Suppressor macrophage treated with lipopolysaccharide for 1 hour (primary cell): Measurements from ENCODE around the gene STX8.
A peak's percentile ranks its signal among the peaks of the same experiment; 100 is the strongest.

ENCODE experiments used
- DNase-seq, 3 donors: peaks; one replicate each; pipeline ENCODE4 v3.0.0-alpha.2; 2020 to 2022

Gene STX8

GRCh38 chr17:9256751-9257629 lies 318.6 kb downstream of the STX8 start:
- peak in 1 of 3 donors; percentile 21 for DNase-seq

- DNase-seq = no peak
Observed at GRCh38 chr17:9256361-9256750, 319.3 kb downstream of the STX8 start.

GRCh38 chr17:9255833-9256232 lies 319.8 kb downstream of the STX8 start:
- DNase-seq = no peak

GRCh38 chr17:9254841-9255240 lies 320.8 kb downstream of the STX8 start:
- DNase-seq = no peak

GRCh38 chr17:9253308-9253707 lies 322.3 kb downstream of the STX8 start:
- DNase-seq = no peak

- no peak for DNase-seq
Observed at GRCh38 chr17:9251273-9251672, 324.3 kb downstream of the STX8 start.

- DNase-seq = no peak
Observed at GRCh38 chr17:9249245-9249953, 326.2 kb downstream of the STX8 start.

GRCh38 chr17:9247401-9247938 lies 328.1 kb downstream of the STX8 start:
- no peak for DNase-seq

- DNase-seq = no peak
Observed at GRCh38 chr17:9244066-9245052, 331.3 kb downstream of the STX8 start.

- no peak for DNase-seq
Observed at GRCh38 chr17:9242983-9243382, 332.6 kb downstream of the STX8 start.

- DNase-seq = no peak
Observed at GRCh38 chr17:9242497-9242881, 333.1 kb downstream of the STX8 start.

- no peak for DNase-seq
Observed at GRCh38 chr17:9241774-9242496, 333.7 kb downstream of the STX8 start.

GRCh38 chr17:9241371-9241712 lies 334.3 kb downstream of the STX8 start:
- DNase-seq = no peak

- DNase-seq = peak in 1 of 3 donors; percentile 31
Observed at GRCh38 chr17:9240659-9241370, 334.8 kb downstream of the STX8 start.

GRCh38 chr17:9239793-9240658 lies 335.6 kb downstream of the STX8 start:
- peak; percentile 77 to 93 (median 87) for DNase-seq

GRCh38 chr17:9239246-9239792 lies 336.3 kb downstream of the STX8 start:
- no peak for DNase-seq

- peak in 2 of 3 donors; percentile 30 to 32 for DNase-seq
Observed at GRCh38 chr17:9238340-9239245, 337.0 kb downstream of the STX8 start.

- no peak for DNase-seq
Observed at GRCh38 chr17:9237661-9238301, 337.8 kb downstream of the STX8 start.
